NCI-H146 treated with DMSO at 0.1 percent for 48 hours (cell line): ENCODE data around the gene DENND1A.
A peak's percentile ranks its signal among the peaks of the same experiment; 100 is the strongest.

Experiments used
- DNase-seq: peaks from one replicate; lab custom pipeline; 2025; ENCODE audit not compliant: unreplicated experiment; lab: John Stamatoyannopoulos, UW

The DENND1A gene

DNA sequence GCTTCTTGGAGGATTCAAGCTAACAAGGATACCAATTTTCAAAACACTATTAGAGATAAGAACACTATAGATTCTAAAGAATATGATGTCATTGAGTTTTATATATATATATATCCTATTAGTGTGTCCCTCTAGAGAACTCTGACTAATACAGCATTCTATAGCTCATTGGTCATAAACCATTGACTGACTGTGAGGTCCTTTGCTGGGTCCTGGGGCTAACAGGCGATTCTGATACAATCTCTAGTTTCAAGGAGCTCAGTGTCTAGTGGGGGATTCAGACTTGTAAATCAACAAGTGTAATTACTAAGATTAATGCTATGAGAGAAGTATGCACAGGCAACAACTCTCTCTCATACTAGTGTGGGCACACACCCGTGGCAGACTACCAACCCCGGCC lies 234.5 kb downstream of the DENND1A start:
- no peak for DNase-seq

DNA sequence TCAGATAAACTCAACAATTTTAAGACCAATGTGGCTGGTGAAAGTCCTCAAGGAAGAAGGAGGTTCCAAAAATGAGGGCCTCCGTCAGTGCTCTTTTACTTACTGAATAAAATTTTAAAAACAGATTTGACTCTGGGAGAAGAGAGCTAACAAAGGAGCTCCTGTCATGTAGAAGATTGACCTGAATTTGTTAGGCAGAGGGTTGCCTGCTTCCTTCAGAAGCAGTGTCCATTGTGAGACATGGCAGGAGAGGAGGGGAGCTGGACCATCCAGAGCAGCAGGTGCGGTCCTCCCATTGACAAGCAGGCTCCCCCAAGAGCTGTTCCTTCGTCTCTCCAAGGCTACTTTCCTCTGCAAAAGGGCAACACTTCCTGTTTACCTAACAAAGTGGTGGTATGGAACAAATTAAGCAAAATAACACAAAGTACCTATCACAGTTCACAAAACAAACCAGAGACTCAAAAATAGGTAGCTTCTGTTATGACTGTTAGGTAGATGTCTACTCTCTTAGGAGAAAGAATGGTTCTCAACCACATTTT lies 238.1 kb downstream of the DENND1A start:
- no peak for DNase-seq

DNA sequence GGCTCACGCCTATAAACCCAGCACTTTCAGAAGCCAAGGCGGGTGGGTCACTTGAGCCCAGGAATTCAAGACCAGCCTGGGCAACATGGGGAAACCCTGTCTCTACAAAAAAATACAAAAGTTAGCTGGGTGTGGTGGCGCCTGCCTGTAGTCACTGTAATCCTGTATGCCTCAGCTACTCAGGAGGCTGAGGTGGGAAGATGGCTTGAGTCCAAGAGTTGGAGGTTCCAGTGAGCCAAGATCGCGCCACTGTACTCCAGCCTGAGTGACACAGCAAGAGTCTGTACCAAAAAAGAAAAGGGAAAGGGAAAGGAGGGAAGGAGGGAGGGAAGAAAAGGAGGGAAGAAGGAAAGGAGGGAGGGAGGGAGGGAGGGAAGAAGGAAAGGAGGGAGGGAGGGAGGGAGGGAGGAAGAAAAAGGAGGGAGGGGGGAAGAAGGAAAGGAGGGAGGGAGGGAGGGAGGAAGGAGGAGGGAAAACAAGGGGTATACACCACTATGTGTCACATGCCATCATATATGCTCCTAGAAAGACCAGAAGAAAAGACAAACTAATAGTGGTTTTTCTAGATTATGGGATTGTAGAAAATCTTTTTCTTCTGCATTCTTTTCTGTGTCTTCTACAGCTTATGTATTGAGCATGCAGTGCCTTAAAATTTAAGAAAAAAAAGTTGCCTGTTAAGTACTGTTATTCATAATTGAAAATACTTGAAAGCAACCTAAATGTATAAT lies 240.1 kb downstream of the DENND1A start:
- DNase-seq, result no peak

DNA sequence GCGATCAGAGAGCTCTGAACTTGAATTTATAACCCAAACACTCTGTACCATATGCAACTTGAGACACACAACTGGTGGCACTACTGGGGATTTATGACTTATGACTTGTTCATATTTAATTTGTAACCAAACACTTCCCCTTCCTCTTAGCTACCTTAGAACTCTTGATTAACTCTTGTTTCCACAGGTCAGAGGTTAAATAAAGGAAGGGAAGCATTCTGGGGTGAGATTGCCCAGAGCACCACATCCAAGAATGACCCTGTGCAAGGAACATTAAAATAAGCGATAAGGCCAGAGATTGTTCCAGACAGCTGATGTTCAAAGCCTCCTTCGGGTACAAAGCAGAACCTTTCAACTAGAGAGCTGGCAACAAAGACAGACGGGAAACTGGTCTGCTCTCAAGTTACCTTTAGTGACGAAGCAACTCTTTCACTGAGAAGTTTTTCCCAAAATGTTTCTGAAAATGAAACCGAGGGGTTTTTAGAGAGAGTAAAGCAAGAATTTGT lies 242.6 kb downstream of the DENND1A start:
- DNase-seq, result no peak

GRCh38 chr9:123686829-123687192 lies 243.1 kb downstream of the DENND1A start:
- DNase-seq, result no peak

DNA sequence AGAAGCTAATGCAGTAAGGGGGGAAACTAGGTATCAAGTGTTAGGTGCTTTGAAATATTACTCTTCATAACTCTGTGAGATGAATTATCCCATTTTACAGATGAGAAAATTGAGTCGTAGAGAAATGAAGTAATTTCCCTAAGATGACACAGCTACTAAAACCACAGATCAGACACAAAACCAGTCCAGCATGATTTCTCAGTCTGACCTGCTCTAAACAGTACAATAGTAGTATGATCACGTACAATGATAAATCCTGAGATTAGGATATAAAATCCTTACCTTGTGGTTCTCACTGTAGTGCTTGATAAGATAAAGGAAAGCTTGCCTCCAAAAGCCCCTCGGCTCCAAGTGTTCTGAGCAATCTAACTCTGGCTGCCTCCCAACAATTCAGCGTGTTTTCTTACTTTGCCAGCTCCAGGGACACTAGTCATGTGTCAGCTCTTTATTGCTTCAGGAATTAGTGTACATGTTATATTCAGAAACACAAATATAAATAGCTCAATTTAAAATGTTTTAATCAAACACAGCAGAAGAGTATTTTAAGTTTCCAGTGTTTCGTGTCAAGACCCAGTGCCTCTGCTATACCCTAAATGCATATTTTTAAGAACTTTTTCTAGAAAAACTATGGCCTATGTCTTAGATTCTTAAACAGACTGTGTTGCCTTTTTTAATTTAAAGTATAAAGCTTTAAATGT lies 243.6 kb downstream of the DENND1A start:
- DNase-seq, result no peak

DNA sequence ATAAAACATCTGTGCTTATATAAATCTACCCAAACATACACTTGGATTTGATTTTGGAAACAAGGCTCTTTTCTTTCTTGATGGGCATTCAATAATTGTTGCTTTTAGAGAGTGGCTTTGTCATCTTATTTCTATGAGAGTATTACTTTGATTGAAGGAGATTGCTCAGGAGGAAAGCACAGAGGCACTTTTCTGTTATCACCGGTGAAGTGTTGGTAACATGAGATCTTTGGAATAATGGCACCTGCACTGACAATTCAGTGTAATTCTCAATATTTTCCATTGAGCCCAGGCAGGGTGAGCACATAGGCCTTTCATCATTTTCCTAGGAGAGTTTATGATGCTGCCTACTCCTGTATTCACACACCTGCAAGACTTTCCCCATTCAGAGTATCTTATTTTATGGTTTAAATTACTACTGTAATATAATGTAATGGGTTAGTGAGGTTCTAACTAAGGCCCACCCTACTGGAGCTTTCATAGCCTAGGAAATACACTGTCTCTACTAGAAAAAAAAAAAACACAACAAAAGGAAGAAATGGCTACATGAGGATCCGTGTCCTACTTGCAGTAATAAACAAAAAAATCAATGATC lies 244.3 kb downstream of the DENND1A start:
- no peak for DNase-seq

GRCh38 chr9:123684393-123685149 lies 245.4 kb downstream of the DENND1A start:
- DNase-seq, result no peak

GRCh38 chr9:123682746-123683145 lies 247.2 kb downstream of the DENND1A start:
- DNase-seq, result no peak

GRCh38 chr9:123680352-123680751 lies 249.6 kb downstream of the DENND1A start:
- DNase-seq, result no peak

DNA sequence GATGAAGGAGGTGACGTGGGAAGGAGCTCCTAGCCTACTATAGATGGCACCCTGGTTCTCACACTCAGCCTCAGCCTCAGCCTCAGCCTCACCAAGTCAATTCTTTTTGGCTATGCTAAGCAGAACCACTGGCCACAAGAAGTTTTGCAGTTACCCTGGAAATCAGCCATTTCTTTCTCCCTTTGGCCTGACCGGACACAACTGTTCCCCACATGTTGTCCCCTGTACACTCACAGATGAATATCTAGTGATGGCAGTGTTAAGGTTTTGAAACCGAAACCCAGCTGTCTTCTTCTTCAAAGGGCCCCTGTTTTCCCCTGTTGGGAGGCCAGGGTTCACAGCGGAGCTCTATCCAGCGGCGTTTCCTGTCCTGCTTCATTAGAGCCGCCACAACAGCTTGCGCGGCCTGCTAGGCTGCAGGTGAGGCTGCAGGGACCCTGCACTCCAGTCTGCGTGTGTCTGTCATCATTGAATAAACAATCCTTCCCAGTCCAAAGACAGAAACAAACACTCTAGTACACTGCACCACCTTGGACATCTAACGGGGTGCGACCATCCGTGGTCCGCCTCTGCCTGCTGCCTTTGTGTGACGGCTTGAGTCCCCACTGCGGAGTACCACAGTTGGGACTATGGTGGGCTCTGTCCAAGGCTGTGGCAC lies 250.5 kb downstream of the DENND1A start:
- no peak for DNase-seq

DNA sequence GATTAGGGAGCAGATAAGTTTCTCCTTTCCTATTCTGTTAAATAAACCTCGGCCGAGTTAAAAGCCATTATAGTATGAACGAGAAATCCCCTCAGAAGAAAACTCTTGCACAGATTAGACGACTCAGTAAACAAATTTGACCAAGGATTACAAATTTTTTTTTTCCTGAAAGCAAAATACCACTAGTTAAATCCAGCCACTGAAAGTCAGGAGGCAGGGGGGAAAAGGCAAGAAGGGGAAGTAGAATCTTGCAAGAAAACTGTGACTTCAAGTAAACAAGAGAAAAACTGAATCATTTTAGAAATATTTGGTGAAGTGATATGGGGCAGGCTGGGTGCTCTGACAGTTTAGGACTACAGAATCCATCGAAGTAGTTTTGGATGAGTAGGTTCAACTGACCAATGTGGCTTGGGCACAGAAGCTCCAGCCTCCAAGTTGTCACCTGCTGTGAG lies 251.0 kb downstream of the DENND1A start:
- no peak for DNase-seq

- peak; percentile 68 for DNase-seq
Observed at GRCh38 chr9:123678038-123678877, 251.7 kb downstream of the DENND1A start.

DNA sequence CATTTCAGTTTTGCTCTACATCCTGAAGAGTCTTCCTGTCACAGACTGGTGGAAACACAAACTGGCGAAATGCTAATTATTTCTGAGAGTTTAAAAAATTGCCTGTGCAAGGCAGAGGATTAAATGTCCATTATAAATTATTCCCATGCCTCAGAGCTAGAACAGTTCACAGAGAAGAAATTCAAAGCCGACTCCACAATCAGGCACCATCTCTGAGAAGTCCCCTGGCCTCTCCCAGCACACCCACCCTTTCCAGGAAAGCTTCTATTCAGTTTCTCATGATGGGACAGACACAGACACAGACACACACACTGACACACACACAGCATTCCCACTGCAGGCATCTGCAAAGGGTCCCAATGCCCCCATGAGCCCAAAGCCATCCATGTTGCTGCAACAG lies 253.1 kb downstream of the DENND1A start:
- no peak for DNase-seq

- no peak for DNase-seq
Observed at GRCh38 chr9:123669346-123669745, 260.6 kb downstream of the DENND1A start.

GRCh38 chr9:123663529-123663928 lies 266.4 kb downstream of the DENND1A start:
- no peak for DNase-seq

DNA sequence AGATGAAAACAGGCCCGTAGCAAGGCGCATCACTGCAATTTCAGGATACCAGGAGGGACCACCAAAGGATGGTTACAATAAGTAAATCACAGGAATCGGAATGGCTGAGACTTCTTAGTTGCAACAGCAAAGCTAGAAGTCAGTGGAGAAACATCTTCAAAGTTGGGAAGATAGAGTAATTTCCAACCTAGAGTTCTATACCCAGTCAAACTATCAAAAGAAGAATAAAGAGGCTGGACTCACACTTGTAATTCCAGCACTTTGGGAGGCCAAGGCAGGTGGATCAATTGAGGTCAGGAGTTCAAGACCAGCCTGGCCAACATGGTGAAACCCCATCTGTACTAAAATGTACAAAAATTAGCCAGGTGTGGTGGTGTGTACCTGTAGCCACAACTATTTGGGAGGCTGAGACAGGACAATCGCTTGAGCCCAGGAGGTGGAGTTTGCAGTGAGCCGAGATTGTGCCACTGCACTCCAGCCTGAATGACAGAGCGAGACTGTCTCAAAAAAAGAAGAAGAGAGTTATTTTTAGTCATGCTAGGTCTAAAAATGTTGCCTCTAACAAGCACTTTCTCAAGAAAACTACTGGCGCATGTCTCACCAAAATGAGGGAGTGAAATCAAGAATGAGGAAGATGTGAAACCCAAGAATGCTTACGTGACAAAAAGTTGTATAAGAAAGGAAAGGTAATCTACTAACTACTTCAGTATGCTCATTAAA lies 267.7 kb downstream of the DENND1A start:
- DNase-seq, result no peak

DNA sequence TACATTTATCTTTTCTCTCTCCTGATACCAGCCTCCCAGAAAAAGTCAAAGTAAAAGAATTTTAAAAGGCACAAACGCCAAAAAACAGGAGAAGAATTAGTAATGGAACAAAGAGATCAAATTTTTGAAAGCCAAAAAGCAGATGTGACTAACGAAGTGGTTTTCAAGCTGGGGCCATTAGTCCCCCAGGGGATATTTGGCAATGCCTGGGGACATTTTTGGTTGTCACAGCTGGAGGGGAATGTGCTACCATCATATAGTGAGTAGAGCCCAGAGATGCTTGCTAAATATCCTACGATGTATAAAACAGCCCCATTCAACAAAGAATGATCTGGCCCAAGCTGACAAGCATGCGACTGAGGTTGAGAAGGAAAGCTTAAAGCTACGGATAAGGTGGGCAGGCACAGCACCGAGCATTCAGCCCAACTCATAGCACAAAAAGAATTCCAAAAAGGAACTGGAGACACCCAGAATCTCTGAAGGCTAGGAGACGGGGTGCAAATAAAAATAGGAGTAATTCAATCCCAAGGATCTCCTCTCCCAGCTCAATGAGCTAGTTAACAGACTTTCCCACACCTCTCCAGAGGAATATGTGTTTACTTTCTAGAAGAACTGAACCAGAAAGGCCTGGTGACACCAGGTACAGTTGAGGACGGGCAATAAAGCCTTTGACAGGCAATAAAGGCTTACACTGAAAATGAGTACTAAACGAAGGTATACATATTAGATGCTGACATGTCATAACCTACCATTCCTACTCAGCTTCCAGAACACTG lies 269.0 kb downstream of the DENND1A start:
- DNase-seq, result no peak
